GM10847 (cell line): ENCODE results near the gene ABI3.

Source experiments
- POLR2A ChIP-seq: IDR thresholded peaks from 2 replicates; pipeline ENCODE4 v1.6.1; 2011; ENCODE audit not compliant: insufficient read length; ENCODE audit errors: extremely low read depth

ABI3 gene

GRCh38 chr17:49230636-49231562, 20.4 kb downstream of the ABI3 start, which contains the start of gene PHOSPHO1:
PHOSPHO1 (minus strand) TSS chr17:49230787; CDS start chr17:49226691, 4,096 bp downstream.
- TF ChIP-seq POLR2A, result no peak

GRCh38 chr17:49231563-49231894, 21.0 kb downstream of the ABI3 start:
- no peak for TF ChIP-seq POLR2A

- TF ChIP-seq POLR2A, result no peak
Measured at GRCh38 chr17:49234509-49235080, 24.1 kb downstream of the ABI3 start.

GRCh38 chr17:49235896-49236295, 25.4 kb downstream of the ABI3 start:
- TF ChIP-seq POLR2A, result no peak

GRCh38 chr17:49239963-49240362, 29.5 kb downstream of the ABI3 start:
- no peak for TF ChIP-seq POLR2A

GRCh38 chr17:49240619-49241018, 30.1 kb downstream of the ABI3 start:
- TF ChIP-seq POLR2A, result no peak

GRCh38 chr17:49241040-49241439, 30.5 kb downstream of the ABI3 start:
- no peak for TF ChIP-seq POLR2A

GRCh38 chr17:49241692-49242397, 31.3 kb downstream of the ABI3 start:
- no peak for TF ChIP-seq POLR2A

- no peak for TF ChIP-seq POLR2A
Measured at GRCh38 chr17:49242813-49243212, 32.3 kb downstream of the ABI3 start.

- no peak for TF ChIP-seq POLR2A
Measured at GRCh38 chr17:49244839-49245238, 34.3 kb downstream of the ABI3 start.

- no peak for TF ChIP-seq POLR2A
Measured at GRCh38 chr17:49247944-49248343, 37.4 kb downstream of the ABI3 start.

- no peak for TF ChIP-seq POLR2A
Measured at GRCh38 chr17:49249292-49249794, 38.8 kb downstream of the ABI3 start.

GRCh38 chr17:49249890-49250522, 39.5 kb downstream of the ABI3 start:
- TF ChIP-seq POLR2A, result no peak

- TF ChIP-seq POLR2A, result no peak
Measured at GRCh38 chr17:49252148-49252695, 41.7 kb downstream of the ABI3 start.

- no peak for TF ChIP-seq POLR2A
Measured at GRCh38 chr17:49254066-49254465, 43.6 kb downstream of the ABI3 start.

- no peak for TF ChIP-seq POLR2A
Measured at GRCh38 chr17:49255125-49255524, 44.6 kb downstream of the ABI3 start.

- TF ChIP-seq POLR2A, result no peak
Measured at GRCh38 chr17:49258394-49258793, 47.9 kb downstream of the ABI3 start.
